HCT116 (cell line): Measurements from ENCODE around the gene BABAM2. TPM values are rescaled to one million over a fixed set of nuclear protein-coding genes. Genes with fewer than 3 reads are reported as not detected.

ENCODE experiments used
- ATAC-seq: fragments of 200-7000 bp; cut with Tn5 transposase; 2 replicates; pipeline ENCODE4 v1.9.1; 2020; ENCODE audit warnings: mild to moderate bottlenecking, moderate library complexity
- BruUV-seq: library from RNA; stranded (reverse); fragments of 400-500 nt; replicated peaks from 2 replicates; lab custom pipeline; 2021; lab: Mats Ljungman, UMichigan
- CTCF ChIA-PET: fragments of 300-600 bp; sonication (Branson Sonifier 250); formaldehyde crosslinking; loops from one replicate; lab custom pipeline; 2021; ENCODE audit warnings: antibody characterized with exemption; lab: Charles Lee
- POLR2A ChIA-PET: fragments of 300-600, 350-600 bp; sonication (Branson Sonifier 250); formaldehyde crosslinking; loops from one replicate; lab custom pipeline; 2021; ENCODE audit warnings: antibody characterized with exemption; lab: Charles Lee
- RAD21 ChIA-PET, 2 experiments: fragments of 300-600 bp; sonication (Branson Sonifier 250); formaldehyde crosslinking; loops; one replicate each; lab custom pipeline; 2023; ENCODE audit warnings: low total read pairs in 2 of 2; ENCODE audit not compliant: uncharacterized antibody in 2 of 2, unreplicated experiment in 2 of 2, low non-redundant PET in 1 of 2; lab: Charles Lee
- DNase-seq: peaks from one replicate; pipeline ENCODE4 v3.0.0-alpha.2; 2010; ENCODE audit warnings: low read depth, low spot score
- H2AFZ ChIP-seq: fragments of 200-600 bp; shearing (Covaris generic), sonication (generic); 2 replicates; pipeline ENCODE4 v1.6.1; 2017; ENCODE audit warnings: low read depth, mixed run types, mixed read lengths, antibody characterized with exemption, low read length; ENCODE audit not compliant: poor library complexity, severe bottlenecking
- H3K27ac ChIP-seq: 2 replicates; pipeline ENCODE4 v1.5.1; 2012; ENCODE audit warnings: low read depth, low read length
- H3K27me3 ChIP-seq: fragments of 200-600 bp; sonication (generic); 2 replicates; pipeline ENCODE4 v1.6.1; 2016; ENCODE audit warnings: mixed run types, low read length, mixed read lengths; ENCODE audit not compliant: insufficient read depth
- H3K36me3 ChIP-seq, 2 experiments: fragments of 200-500 bp in 1 of 2; fragments of 200-600 bp in 1 of 2; sonication (Bioruptor generic) in 1 of 2; sonication (generic) in 1 of 2; 2 replicates each; pipeline versions ENCODE4 v1.5.1 to v1.6.1; 2014 to 2016; ENCODE audit warnings: low read length in 2 of 2, inconsistent platforms in 1 of 2, mixed read lengths in 1 of 2, mixed run types in 1 of 2; ENCODE audit not compliant: insufficient read depth in 2 of 2, control insufficient read depth in 1 of 2
- H3K4me1 ChIP-seq, 2 experiments: fragments of 200-600 bp in 1 of 2; sonication (generic) in 1 of 2; 2 replicates each; pipeline versions ENCODE4 v1.5.1 to v1.6.1; 2012 to 2017; ENCODE audit warnings: low read length in 2 of 2, inconsistent platforms in 1 of 2, mild to moderate bottlenecking in 1 of 2, mixed read lengths in 1 of 2, mixed run types in 1 of 2, moderate library complexity in 1 of 2; ENCODE audit not compliant: insufficient read depth in 2 of 2, control insufficient read depth in 1 of 2
- H3K4me2 ChIP-seq: fragments of 200-600 bp; sonication (generic); 2 replicates; pipeline ENCODE4 v1.6.1; 2017; ENCODE audit warnings: mixed run types, low read length, mixed read lengths
- H3K4me3 ChIP-seq, 2 experiments: fragments of 200-600 bp in 1 of 2; sonication (generic) in 1 of 2; replicated peaks in 1 of 2; 2 replicates each; pipeline ENCODE4 v1.5.1; 2011 to 2016; ENCODE audit warnings: low read length in 2 of 2, control low read depth in 1 of 2, low read depth in 1 of 2, mild to moderate bottlenecking in 1 of 2, mixed read lengths in 1 of 2, mixed run types in 1 of 2
- H3K79me2 ChIP-seq: fragments of 200-600 bp; sonication (generic); 2 replicates; pipeline ENCODE4 v1.6.1; 2017; ENCODE audit warnings: mild to moderate bottlenecking, mixed run types, low read length, moderate library complexity, mixed read lengths; ENCODE audit not compliant: insufficient read depth
- H3K9ac ChIP-seq: fragments of 200-600 bp; sonication (generic); 2 replicates; pipeline ENCODE4 v1.6.1; 2016; ENCODE audit warnings: low read length, mixed read lengths
- H3K9me2 ChIP-seq: fragments of 200-600 bp; sonication (generic), shearing (Covaris generic); 2 replicates; pipeline ENCODE4 v1.6.1; 2017; ENCODE audit warnings: mixed run types, mild to moderate bottlenecking, moderate library complexity; ENCODE audit not compliant: insufficient read depth
- H3K9me3 ChIP-seq, 2 experiments: fragments of 200-500 bp in 1 of 2; fragments of 200-600 bp in 1 of 2; sonication (Bioruptor generic) in 1 of 2; sonication (generic) in 1 of 2; 2 replicates each; pipeline ENCODE4 v1.6.1; 2014 to 2017; ENCODE audit warnings: low read length in 2 of 2, mixed read lengths in 2 of 2, inconsistent platforms in 1 of 2, low read depth in 1 of 2, mild to moderate bottlenecking in 1 of 2, mixed run types in 1 of 2, moderate library complexity in 1 of 2; ENCODE audit not compliant: control insufficient read depth in 1 of 2, insufficient read depth in 1 of 2
- H4K20me1 ChIP-seq: fragments of 200-600 bp; sonication (generic), shearing (Covaris generic); 2 replicates; pipeline ENCODE4 v1.6.1; 2017; ENCODE audit warnings: mixed run types, mild to moderate bottlenecking, moderate library complexity; ENCODE audit not compliant: insufficient read depth
- CBX3 ChIP-seq: IDR thresholded peaks from 2 replicates; pipeline ENCODE4 v1.6.1; 2012; ENCODE audit warnings: low read depth
- CEBPB ChIP-seq: IDR thresholded peaks from 2 replicates; pipeline ENCODE4 v1.6.1; 2012; ENCODE audit warnings: low read depth
- EGR1 ChIP-seq: IDR thresholded peaks from 2 replicates; pipeline ENCODE4 v1.6.1; 2012; ENCODE audit warnings: low read depth
- ELF1 ChIP-seq: IDR thresholded peaks from 2 replicates; pipeline ENCODE4 v1.6.1; 2012; ENCODE audit warnings: low read depth, borderline replicate concordance
- EZH2 ChIP-seq: fragments of 200-600 bp; sonication (generic); IDR thresholded peaks from 2 replicates; pipeline ENCODE4 v1.6.1; 2017; ENCODE audit warnings: antibody characterized with exemption, mixed run types
- EZH2phosphoT487 ChIP-seq: fragments of 200-600 bp; IDR thresholded peaks from 2 replicates; pipeline ENCODE4 v1.6.1; 2018; ENCODE audit warnings: antibody characterized with exemption, borderline replicate concordance
- FOSL1 ChIP-seq: IDR thresholded peaks from 2 replicates; pipeline ENCODE4 v1.6.1; 2012; ENCODE audit warnings: low read depth
- JUND ChIP-seq: IDR thresholded peaks from 2 replicates; pipeline ENCODE4 v1.6.1; 2012
- MAX ChIP-seq: IDR thresholded peaks from 2 replicates; pipeline ENCODE4 v1.6.1; 2012
- POLR2A ChIP-seq: IDR thresholded peaks from 2 replicates; pipeline ENCODE4 v1.7.0; 2011; ENCODE audit warnings: borderline replicate concordance; ENCODE audit not compliant: insufficient read depth, insufficient read length; ENCODE audit errors: extremely low read depth
- RAD21 ChIP-seq: IDR thresholded peaks from 2 replicates; pipeline ENCODE4 v1.6.1; 2012; ENCODE audit warnings: low read depth, mild to moderate bottlenecking
- SIN3A ChIP-seq: IDR thresholded peaks from 2 replicates; pipeline ENCODE4 v1.6.1; 2012; ENCODE audit warnings: low read depth
- TCF7L2 ChIP-seq: IDR thresholded peaks from 2 replicates; pipeline ENCODE4 v1.7.0; 2011; ENCODE audit warnings: borderline replicate concordance, inconsistent platforms; ENCODE audit not compliant: insufficient read depth, insufficient read length; ENCODE audit errors: extremely low read depth
- YY1 ChIP-seq: IDR thresholded peaks from 2 replicates; pipeline ENCODE4 v1.6.1; 2011; ENCODE audit warnings: low read length, low read depth, moderate library complexity, mild to moderate bottlenecking; ENCODE audit not compliant: insufficient replicate concordance; ENCODE audit errors: extremely low read depth
- ZFX ChIP-seq: fragments of 450-650 bp; IDR thresholded peaks from 2 replicates; pipeline ENCODE4 v1.6.1; 2017
- ZNF274 ChIP-seq: fragments of 200-500 bp; sonication (Bioruptor generic); IDR thresholded peaks from 2 replicates; pipeline ENCODE4 v1.6.1; 2014; ENCODE audit warnings: mild to moderate bottlenecking, low read depth, low read length, inconsistent platforms
- intact Hi-C: fragments of 100-400 bp; cut with micrococcal nuclease; formaldehyde crosslinking; loops from 2 replicates; pipeline ENCODE4 v1.10.0; 2022
- total RNA-seq: library from RNA; stranded (reverse); gene quantifications from one replicate; pipeline ENCODE4 v1.2.1, GENCODE V29; 2021; ENCODE audit not compliant: unreplicated experiment
- TF ChIP-seq, protein P1 (sequence below): IDR thresholded peaks from 2 replicates; pipeline ENCODE4 v1.6.1; 2012; ENCODE audit warnings: low read depth
- TF ChIP-seq, protein P2 (sequence below), 3 experiments: fragments of 200-600 bp in 1 of 3; sonication (generic) in 1 of 3; IDR thresholded peaks in 2 of 3; conservative IDR thresholded peaks in 1 of 3; 2 replicates each; pipeline ENCODE4 v1.5.1; 2012 to 2017; ENCODE audit warnings: low read depth in 2 of 3, low read length in 2 of 3, antibody characterized with exemption in 1 of 3, borderline replicate concordance in 1 of 3, control low read depth in 1 of 3, mild to moderate bottlenecking in 1 of 3, mixed read lengths in 1 of 3, mixed run types in 1 of 3, moderate library complexity in 1 of 3; ENCODE audit not compliant: insufficient read depth in 1 of 3
- TF ChIP-seq, protein P3 (sequence below): IDR thresholded peaks from 2 replicates; pipeline ENCODE4 v1.6.1; 2012

Gene BABAM2
- total RNA-seq, 1 experiment from 2014 or later: 23.8 TPM

GRCh38 chr2:27893006-27893405, 2.5 kb downstream of the BABAM2 start:
- CTCF ChIA-PET: no interaction called here
- no peak for ATAC-seq
- POLR2A ChIA-PET: no interaction called here

More at GRCh38 chr2:27893006-27893405, 2.5 kb downstream of the BABAM2 start:
- no peaks in the 10 kb centered on the region for H4K20me1 ChIP-seq
- H3K4me3 ChIP-seq: no peak overlapping the region
- BruUV-seq: no TSS peak
- H3K36me3 ChIP-seq: peaks cover 0 to 13% of the 10 kb centered on the region in 2 experiments; a peak in 2 of 4 replicates
- intact Hi-C loops: loop anchor here (5.0 kb wide), 1 partner anchor 191 kb away; no protein-coding TSS in a partner anchor
- no peak overlapping the region for H3K4me2 ChIP-seq
- H3K27me3 ChIP-seq: no peaks in the 10 kb centered on the region
- H3K27ac ChIP-seq: no peak overlapping the region
- no peak overlapping the region for H3K9ac ChIP-seq
- H2AFZ ChIP-seq: no peak overlapping the region
- H3K4me1 ChIP-seq: peaks cover 6 to 22% of the 10 kb centered on the region in 2 experiments; a peak in 3 of 4 replicates
- no peaks in the 10 kb centered on the region for H3K9me3 ChIP-seq
- no peak for DNase-seq
- TF ChIP-seq ZFX (no peak), ELF1 (no peak), RAD21 (no peak), YY1 (no peak), POLR2A (no peak), CBX3 (no peak), MAX (no peak), SIN3A (no peak), EGR1 (no peak), JUND (no peak), EZH2phosphoT487 (no peak), TCF7L2 (no peak), EZH2 (no peak), FOSL1 (no peak), CEBPB (no peak), ZNF274 (no peak)
- TF ChIP-seq, protein P1, sequence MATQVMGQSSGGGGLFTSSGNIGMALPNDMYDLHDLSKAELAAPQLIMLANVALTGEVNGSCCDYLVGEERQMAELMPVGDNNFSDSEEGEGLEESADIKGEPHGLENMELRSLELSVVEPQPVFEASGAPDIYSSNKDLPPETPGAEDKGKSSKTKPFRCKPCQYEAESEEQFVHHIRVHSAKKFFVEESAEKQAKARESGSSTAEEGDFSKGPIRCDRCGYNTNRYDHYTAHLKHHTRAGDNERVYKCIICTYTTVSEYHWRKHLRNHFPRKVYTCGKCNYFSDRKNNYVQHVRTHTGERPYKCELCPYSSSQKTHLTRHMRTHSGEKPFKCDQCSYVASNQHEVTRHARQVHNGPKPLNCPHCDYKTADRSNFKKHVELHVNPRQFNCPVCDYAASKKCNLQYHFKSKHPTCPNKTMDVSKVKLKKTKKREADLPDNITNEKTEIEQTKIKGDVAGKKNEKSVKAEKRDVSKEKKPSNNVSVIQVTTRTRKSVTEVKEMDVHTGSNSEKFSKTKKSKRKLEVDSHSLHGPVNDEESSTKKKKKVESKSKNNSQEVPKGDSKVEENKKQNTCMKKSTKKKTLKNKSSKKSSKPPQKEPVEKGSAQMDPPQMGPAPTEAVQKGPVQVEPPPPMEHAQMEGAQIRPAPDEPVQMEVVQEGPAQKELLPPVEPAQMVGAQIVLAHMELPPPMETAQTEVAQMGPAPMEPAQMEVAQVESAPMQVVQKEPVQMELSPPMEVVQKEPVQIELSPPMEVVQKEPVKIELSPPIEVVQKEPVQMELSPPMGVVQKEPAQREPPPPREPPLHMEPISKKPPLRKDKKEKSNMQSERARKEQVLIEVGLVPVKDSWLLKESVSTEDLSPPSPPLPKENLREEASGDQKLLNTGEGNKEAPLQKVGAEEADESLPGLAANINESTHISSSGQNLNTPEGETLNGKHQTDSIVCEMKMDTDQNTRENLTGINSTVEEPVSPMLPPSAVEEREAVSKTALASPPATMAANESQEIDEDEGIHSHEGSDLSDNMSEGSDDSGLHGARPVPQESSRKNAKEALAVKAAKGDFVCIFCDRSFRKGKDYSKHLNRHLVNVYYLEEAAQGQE: no peak
- TF ChIP-seq, protein P2, sequence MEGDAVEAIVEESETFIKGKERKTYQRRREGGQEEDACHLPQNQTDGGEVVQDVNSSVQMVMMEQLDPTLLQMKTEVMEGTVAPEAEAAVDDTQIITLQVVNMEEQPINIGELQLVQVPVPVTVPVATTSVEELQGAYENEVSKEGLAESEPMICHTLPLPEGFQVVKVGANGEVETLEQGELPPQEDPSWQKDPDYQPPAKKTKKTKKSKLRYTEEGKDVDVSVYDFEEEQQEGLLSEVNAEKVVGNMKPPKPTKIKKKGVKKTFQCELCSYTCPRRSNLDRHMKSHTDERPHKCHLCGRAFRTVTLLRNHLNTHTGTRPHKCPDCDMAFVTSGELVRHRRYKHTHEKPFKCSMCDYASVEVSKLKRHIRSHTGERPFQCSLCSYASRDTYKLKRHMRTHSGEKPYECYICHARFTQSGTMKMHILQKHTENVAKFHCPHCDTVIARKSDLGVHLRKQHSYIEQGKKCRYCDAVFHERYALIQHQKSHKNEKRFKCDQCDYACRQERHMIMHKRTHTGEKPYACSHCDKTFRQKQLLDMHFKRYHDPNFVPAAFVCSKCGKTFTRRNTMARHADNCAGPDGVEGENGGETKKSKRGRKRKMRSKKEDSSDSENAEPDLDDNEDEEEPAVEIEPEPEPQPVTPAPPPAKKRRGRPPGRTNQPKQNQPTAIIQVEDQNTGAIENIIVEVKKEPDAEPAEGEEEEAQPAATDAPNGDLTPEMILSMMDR (IDR thresholded peaks at IDR 0.05 in 2 of 3, conservative IDR thresholded peaks at IDR 0.05 in 1 of 3; ENCODE audit: borderline replicate concordance in 1 of 3, insufficient read depth in 1 of 3, low read depth in 2 of 3, low read length in 2 of 3): no peak
- TF ChIP-seq, protein P3, sequence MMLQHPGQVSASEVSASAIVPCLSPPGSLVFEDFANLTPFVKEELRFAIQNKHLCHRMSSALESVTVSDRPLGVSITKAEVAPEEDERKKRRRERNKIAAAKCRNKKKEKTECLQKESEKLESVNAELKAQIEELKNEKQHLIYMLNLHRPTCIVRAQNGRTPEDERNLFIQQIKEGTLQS: no peak
- TF ChIP-seq, all 23 proteins: peak for 0
- peaks cover 29% of the 10 kb centered on the region; the same call in 1 of the 2 replicates for H3K79me2 ChIP-seq
- RAD21 ChIA-PET: no interaction called here
- no peaks in the 10 kb centered on the region for H3K9me2 ChIP-seq
